K562 (cell line): ENCODE results near the gene CUEDC2.

ENCODE experiments used
- GATAD2B ChIP-seq: fragments of 450-650 bp; IDR thresholded peaks from 2 replicates; pipeline ENCODE4 v1.6.1; 2017; ENCODE audit warnings: mild to moderate bottlenecking, borderline replicate concordance
- PTBP1 ChIP-seq: fragments of 200-400 bp; formaldehyde crosslinking; IDR thresholded peaks from 2 replicates; pipeline ENCODE4 v1.6.1; 2017; ENCODE audit warnings: low read depth, low read length
- RFX5 ChIP-seq: IDR thresholded peaks from 2 replicates; pipeline ENCODE4 v1.6.1; 2011; ENCODE audit warnings: low read depth, mild to moderate bottlenecking, improper control_type of control experiment, low read length
- SMC3 ChIP-seq: conservative IDR thresholded peaks from 2 replicates; pipeline ENCODE4 v1.6.1; 2011; ENCODE audit warnings: low read depth, low read length, improper control_type of control experiment; ENCODE audit not compliant: insufficient read depth
- ZNF23 ChIP-seq: fragments of 250-450 bp; sonication (Bioruptor Pico); IDR thresholded peaks from 2 replicates; pipeline ENCODE4 v1.4.0; 2020; ENCODE audit warnings: mild to moderate bottlenecking
- TF ChIP-seq, protein P1 (sequence below), 3 experiments: IDR thresholded peaks in 2 of 3; conservative IDR thresholded peaks in 1 of 3; 2 replicates each; pipeline ENCODE4 v1.5.1; 2011 to 2012; ENCODE audit warnings: low read length in 3 of 3, mild to moderate bottlenecking in 3 of 3, control low read depth in 2 of 3, improper control_type of control experiment in 1 of 3, inconsistent platforms in 1 of 3, low read depth in 1 of 3, mixed read lengths in 1 of 3, moderate library complexity in 1 of 3; ENCODE audit not compliant: insufficient read depth in 2 of 3
- TF ChIP-seq, protein P2 (sequence below): fragments of 250-450 bp; sonication (Bioruptor Pico); IDR thresholded peaks from 2 replicates; pipeline ENCODE4 v1.5.0; 2020; ENCODE audit warnings: mild to moderate bottlenecking, borderline replicate concordance
- TF ChIP-seq, protein P3 (sequence below): sonication (generic); formaldehyde crosslinking; IDR thresholded peaks from 2 replicates; pipeline ENCODE4 v1.8.1; 2022; ENCODE audit warnings: missing genetic modification reagents

DNA sequence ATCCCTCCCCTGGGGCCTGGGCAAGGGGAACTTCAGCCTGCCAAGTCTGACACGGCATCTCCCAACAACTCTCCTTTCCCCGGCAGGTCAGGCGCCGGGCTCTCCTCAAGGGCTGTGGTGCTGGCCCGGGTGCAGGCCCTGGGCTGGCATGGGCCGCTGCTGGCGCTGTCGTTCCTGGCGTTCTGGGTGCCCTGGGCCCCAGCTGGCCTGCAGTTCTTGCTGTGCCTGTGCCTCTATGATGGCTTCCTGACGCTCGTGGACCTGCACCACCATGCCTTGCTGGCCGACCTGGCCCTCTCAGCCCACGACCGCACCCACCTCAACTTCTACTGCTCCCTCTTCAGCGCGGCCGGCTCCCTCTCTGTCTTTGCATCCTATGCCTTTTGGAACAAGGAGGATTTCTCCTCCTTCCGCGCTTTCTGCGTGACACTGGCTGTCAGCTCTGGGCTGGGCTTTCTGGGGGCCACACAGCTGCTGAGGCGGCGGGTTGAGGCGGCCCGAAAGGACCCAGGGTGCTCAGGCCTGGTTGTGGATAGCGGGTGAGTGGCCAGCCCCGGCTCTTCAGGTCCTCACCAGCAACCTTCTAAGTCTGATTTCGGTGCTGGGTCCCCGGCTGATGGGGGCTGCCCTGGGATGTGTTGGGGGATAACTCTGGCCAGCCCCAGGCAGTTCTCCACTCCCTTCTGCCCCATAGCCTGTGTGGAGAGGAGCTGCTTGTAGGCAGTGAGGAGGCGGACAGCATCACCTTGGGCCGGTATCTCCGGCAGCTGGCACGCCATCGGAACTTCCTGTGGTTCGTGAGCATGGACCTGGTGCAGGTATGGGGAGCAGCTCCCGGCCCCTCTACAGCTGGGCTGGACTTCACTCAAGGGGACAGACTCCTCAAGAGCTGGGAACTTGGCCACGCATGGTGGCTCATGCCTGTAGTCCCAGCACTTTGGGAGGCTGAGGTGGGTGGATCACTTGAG lies 38.5 kb upstream of the CUEDC2 start:
- TF ChIP-seq, protein P1, sequence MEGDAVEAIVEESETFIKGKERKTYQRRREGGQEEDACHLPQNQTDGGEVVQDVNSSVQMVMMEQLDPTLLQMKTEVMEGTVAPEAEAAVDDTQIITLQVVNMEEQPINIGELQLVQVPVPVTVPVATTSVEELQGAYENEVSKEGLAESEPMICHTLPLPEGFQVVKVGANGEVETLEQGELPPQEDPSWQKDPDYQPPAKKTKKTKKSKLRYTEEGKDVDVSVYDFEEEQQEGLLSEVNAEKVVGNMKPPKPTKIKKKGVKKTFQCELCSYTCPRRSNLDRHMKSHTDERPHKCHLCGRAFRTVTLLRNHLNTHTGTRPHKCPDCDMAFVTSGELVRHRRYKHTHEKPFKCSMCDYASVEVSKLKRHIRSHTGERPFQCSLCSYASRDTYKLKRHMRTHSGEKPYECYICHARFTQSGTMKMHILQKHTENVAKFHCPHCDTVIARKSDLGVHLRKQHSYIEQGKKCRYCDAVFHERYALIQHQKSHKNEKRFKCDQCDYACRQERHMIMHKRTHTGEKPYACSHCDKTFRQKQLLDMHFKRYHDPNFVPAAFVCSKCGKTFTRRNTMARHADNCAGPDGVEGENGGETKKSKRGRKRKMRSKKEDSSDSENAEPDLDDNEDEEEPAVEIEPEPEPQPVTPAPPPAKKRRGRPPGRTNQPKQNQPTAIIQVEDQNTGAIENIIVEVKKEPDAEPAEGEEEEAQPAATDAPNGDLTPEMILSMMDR (IDR thresholded peaks at IDR 0.05 in 2 of 3, conservative IDR thresholded peaks at IDR 0.05 in 1 of 3; ENCODE audit: insufficient read depth in 2 of 3, low read depth in 1 of 3, low read length in 3 of 3): no peak
- TF ChIP-seq PTBP1: no peak
- no peak for TF ChIP-seq GATAD2B
- TF ChIP-seq, protein P2, sequence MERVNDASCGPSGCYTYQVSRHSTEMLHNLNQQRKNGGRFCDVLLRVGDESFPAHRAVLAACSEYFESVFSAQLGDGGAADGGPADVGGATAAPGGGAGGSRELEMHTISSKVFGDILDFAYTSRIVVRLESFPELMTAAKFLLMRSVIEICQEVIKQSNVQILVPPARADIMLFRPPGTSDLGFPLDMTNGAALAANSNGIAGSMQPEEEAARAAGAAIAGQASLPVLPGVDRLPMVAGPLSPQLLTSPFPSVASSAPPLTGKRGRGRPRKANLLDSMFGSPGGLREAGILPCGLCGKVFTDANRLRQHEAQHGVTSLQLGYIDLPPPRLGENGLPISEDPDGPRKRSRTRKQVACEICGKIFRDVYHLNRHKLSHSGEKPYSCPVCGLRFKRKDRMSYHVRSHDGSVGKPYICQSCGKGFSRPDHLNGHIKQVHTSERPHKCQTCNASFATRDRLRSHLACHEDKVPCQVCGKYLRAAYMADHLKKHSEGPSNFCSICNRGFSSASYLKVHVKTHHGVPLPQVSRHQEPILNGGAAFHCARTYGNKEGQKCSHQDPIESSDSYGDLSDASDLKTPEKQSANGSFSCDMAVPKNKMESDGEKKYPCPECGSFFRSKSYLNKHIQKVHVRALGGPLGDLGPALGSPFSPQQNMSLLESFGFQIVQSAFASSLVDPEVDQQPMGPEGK (CRISPR knock-in tag): no peak
- TF ChIP-seq, protein P3, sequence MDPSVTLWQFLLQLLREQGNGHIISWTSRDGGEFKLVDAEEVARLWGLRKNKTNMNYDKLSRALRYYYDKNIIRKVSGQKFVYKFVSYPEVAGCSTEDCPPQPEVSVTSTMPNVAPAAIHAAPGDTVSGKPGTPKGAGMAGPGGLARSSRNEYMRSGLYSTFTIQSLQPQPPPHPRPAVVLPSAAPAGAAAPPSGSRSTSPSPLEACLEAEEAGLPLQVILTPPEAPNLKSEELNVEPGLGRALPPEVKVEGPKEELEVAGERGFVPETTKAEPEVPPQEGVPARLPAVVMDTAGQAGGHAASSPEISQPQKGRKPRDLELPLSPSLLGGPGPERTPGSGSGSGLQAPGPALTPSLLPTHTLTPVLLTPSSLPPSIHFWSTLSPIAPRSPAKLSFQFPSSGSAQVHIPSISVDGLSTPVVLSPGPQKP (CRISPR knock-in tag): no peak
- no peak for TF ChIP-seq SMC3
- no peak for TF ChIP-seq ZNF23 (CRISPR knock-in tag)
- TF ChIP-seq RFX5: no peak
